Stimulated activated CD4-positive, alpha-beta T cell treated with anti-CD3 and anti-CD28 coated beads, TNF-alpha, amount 100 ng/mL, for 4 hours (primary cell): Measurements from ENCODE around the gene PPP1R12A.

Source experiments
- DNase-seq, 3 experiments: peaks; one replicate each; pipeline ENCODE4 v3.0.0-alpha.2; 2020; ENCODE audit warnings: low read depth in 3 of 3

Gene PPP1R12A

GRCh38 chr12:79769189-79769859 is 165.6 kb downstream of the PPP1R12A start:
- no peak for DNase-seq

- no peak for DNase-seq
Observed at GRCh38 chr12:79766705-79767464, 168.0 kb downstream of the PPP1R12A start.

GRCh38 chr12:79765157-79765556 is 169.7 kb downstream of the PPP1R12A start:
- no peak for DNase-seq

GRCh38 chr12:79764641-79765040 is 170.3 kb downstream of the PPP1R12A start:
- DNase-seq, result no peak

GRCh38 chr12:79763766-79764452 is 171.0 kb downstream of the PPP1R12A start:
- no peak for DNase-seq

- no peak for DNase-seq
Observed at GRCh38 chr12:79761341-79761740, 173.6 kb downstream of the PPP1R12A start.

- no peak for DNase-seq
Observed at GRCh38 chr12:79747274-79747673, 187.6 kb downstream of the PPP1R12A start.

- no peak for DNase-seq
Observed at GRCh38 chr12:79737875-79738718, 196.8 kb downstream of the PPP1R12A start.

- DNase-seq, result no peak
Observed at GRCh38 chr12:79732638-79733037, 202.3 kb downstream of the PPP1R12A start.

- no peak for DNase-seq
Observed at GRCh38 chr12:79725987-79726386, 208.9 kb downstream of the PPP1R12A start.
